ENCODE data around the gene MAN1A1. TPM values are rescaled to one million over a fixed set of nuclear protein-coding genes. Genes with fewer than 3 reads are reported as not detected.
A peak's percentile ranks its signal among the peaks of the same experiment; 100 is the strongest.
"Not testable (repeated sequence)": the region's sequence is repeated elsewhere in the genome, so short reads cannot be mapped to it uniquely, and the experiment has no call there.

Gene MAN1A1
- total and polyA plus RNA-seq, 4 donors, result 11.7 to 60.4 (median 33.7) TPM

- Histone ChIP-seq H3K4me3 (ENCODE audit: low read depth, low read length) (no peak overlapping the region), H3K27me3 (ENCODE audit: control insufficient read depth, insufficient read depth, low read length) (no peaks in the 10 kb centered on the region), H3K9me3 (ENCODE audit: control insufficient read depth, insufficient read depth, low read length) (no peaks in the 10 kb centered on the region), H3K4me1 (ENCODE audit: control insufficient read depth, insufficient read depth, low read length) (no peaks in the 10 kb centered on the region), H3K27ac (ENCODE audit: low read depth, low read length) (no peak overlapping the region), H3K36me3 (ENCODE audit: control insufficient read depth, insufficient read depth, low read length) (no peaks in the 10 kb centered on the region)
- DNase-seq (ENCODE audit: low read depth in 4 of 6, low spot score in 6 of 6), result no peak
- WGBS (ENCODE audit: insufficient coverage), result no CpG with 5 or more reads among the region's 2 CpGs
Measured at GRCh38 chr6:119299694-119300093, 49.9 kb downstream of the MAN1A1 start.

GRCh38 chr6:119297049-119297448, 52.5 kb downstream of the MAN1A1 start:
- H3K4me1 ChIP-seq (ENCODE audit: control insufficient read depth, insufficient read depth, low read length), result no peaks in the 10 kb centered on the region
- no peaks in the 10 kb centered on the region for H3K27me3 ChIP-seq (ENCODE audit: control insufficient read depth, insufficient read depth, low read length)
- no peak overlapping the region for H3K27ac ChIP-seq (ENCODE audit: low read depth, low read length)
- H3K9me3 ChIP-seq (ENCODE audit: control insufficient read depth, insufficient read depth, low read length), result no peaks in the 10 kb centered on the region
- H3K36me3 ChIP-seq (ENCODE audit: control insufficient read depth, insufficient read depth, low read length), result no peaks in the 10 kb centered on the region
- no peak for DNase-seq (ENCODE audit: low read depth in 4 of 6, low spot score in 6 of 6)
- no peak overlapping the region for H3K4me3 ChIP-seq (ENCODE audit: low read depth, low read length)

- 36% methylated on average over 3 of the region's 4 CpGs for WGBS (ENCODE audit: insufficient coverage)
- no peaks in the 10 kb centered on the region for H3K27me3 ChIP-seq (ENCODE audit: control insufficient read depth, insufficient read depth, low read length)
- H3K4me1 ChIP-seq (ENCODE audit: control insufficient read depth, insufficient read depth, low read length), result no peaks in the 10 kb centered on the region
- no peak overlapping the region for H3K4me3 ChIP-seq (ENCODE audit: low read depth, low read length)
- H3K9me3 ChIP-seq (ENCODE audit: control insufficient read depth, insufficient read depth, low read length), result no peaks in the 10 kb centered on the region
- peak in 2 of 6 donors; percentile 9 for DNase-seq (ENCODE audit: low read depth in 4 of 6, low spot score in 6 of 6)
- no peak overlapping the region for H3K27ac ChIP-seq (ENCODE audit: low read depth, low read length)
- H3K36me3 ChIP-seq (ENCODE audit: control insufficient read depth, insufficient read depth, low read length), result no peaks in the 10 kb centered on the region
Measured at GRCh38 chr6:119296036-119297035, 53.2 kb downstream of the MAN1A1 start.

GRCh38 chr6:119294984-119295383, 54.6 kb downstream of the MAN1A1 start:
- Histone ChIP-seq H3K9me3 (ENCODE audit: control insufficient read depth, insufficient read depth, low read length) (no peaks in the 10 kb centered on the region), H3K4me1 (ENCODE audit: control insufficient read depth, insufficient read depth, low read length) (no peaks in the 10 kb centered on the region), H3K4me3 (ENCODE audit: low read depth, low read length) (no peak overlapping the region), H3K27ac (ENCODE audit: low read depth, low read length) (no peak overlapping the region), H3K27me3 (ENCODE audit: control insufficient read depth, insufficient read depth, low read length) (no peaks in the 10 kb centered on the region), H3K36me3 (ENCODE audit: control insufficient read depth, insufficient read depth, low read length) (no peaks in the 10 kb centered on the region)
- WGBS (ENCODE audit: insufficient coverage), result no CpG with 5 or more reads among the region's 4 CpGs
- DNase-seq (ENCODE audit: low read depth in 4 of 6, low spot score in 6 of 6), result no peak

- H3K27me3 ChIP-seq (ENCODE audit: control insufficient read depth, insufficient read depth, low read length); DNase-seq (ENCODE audit: low read depth in 4 of 6, low spot score in 6 of 6); H3K4me3 ChIP-seq (ENCODE audit: low read depth, low read length); H3K4me1 ChIP-seq (ENCODE audit: control insufficient read depth, insufficient read depth, low read length); H3K27ac ChIP-seq (ENCODE audit: low read depth, low read length); H3K9me3 ChIP-seq (ENCODE audit: control insufficient read depth, insufficient read depth, low read length); H3K36me3 ChIP-seq (ENCODE audit: control insufficient read depth, insufficient read depth, low read length): not testable (repeated sequence)
- 100% methylated on average over 1 of the region's 3 CpGs for WGBS (ENCODE audit: insufficient coverage)
Measured at GRCh38 chr6:119291060-119291459, 58.5 kb downstream of the MAN1A1 start.

- H3K4me1 ChIP-seq (ENCODE audit: control insufficient read depth, insufficient read depth, low read length), result no peaks in the 10 kb centered on the region
- no CpG with 5 or more reads among the region's 2 CpGs for WGBS (ENCODE audit: insufficient coverage)
- no peak overlapping the region for H3K4me3 ChIP-seq (ENCODE audit: low read depth, low read length)
- DNase-seq (ENCODE audit: low read depth in 4 of 6, low spot score in 6 of 6), result no peak
- no peaks in the 10 kb centered on the region for H3K9me3 ChIP-seq (ENCODE audit: control insufficient read depth, insufficient read depth, low read length)
- H3K27me3 ChIP-seq (ENCODE audit: control insufficient read depth, insufficient read depth, low read length), result no peaks in the 10 kb centered on the region
- H3K36me3 ChIP-seq (ENCODE audit: control insufficient read depth, insufficient read depth, low read length), result no peaks in the 10 kb centered on the region
- H3K27ac ChIP-seq (ENCODE audit: low read depth, low read length), result no peak overlapping the region
Measured at GRCh38 chr6:119290306-119290705, 59.3 kb downstream of the MAN1A1 start.

GRCh38 chr6:119289651-119290050, 59.9 kb downstream of the MAN1A1 start:
- no peak overlapping the region for H3K4me3 ChIP-seq (ENCODE audit: low read depth, low read length)
- no peak overlapping the region for H3K27ac ChIP-seq (ENCODE audit: low read depth, low read length)
- no peaks in the 10 kb centered on the region for H3K27me3 ChIP-seq (ENCODE audit: control insufficient read depth, insufficient read depth, low read length)
- H3K36me3 ChIP-seq (ENCODE audit: control insufficient read depth, insufficient read depth, low read length), result no peaks in the 10 kb centered on the region
- no peak for DNase-seq (ENCODE audit: low read depth in 4 of 6, low spot score in 6 of 6)
- H3K9me3 ChIP-seq (ENCODE audit: control insufficient read depth, insufficient read depth, low read length), result no peaks in the 10 kb centered on the region
- WGBS (ENCODE audit: insufficient coverage), result 96% methylated on average over 3 of the region's 3 CpGs
- H3K4me1 ChIP-seq (ENCODE audit: control insufficient read depth, insufficient read depth, low read length), result no peaks in the 10 kb centered on the region

GRCh38 chr6:119285908-119286625, 63.5 kb downstream of the MAN1A1 start:
- no peak overlapping the region for H3K4me3 ChIP-seq (ENCODE audit: low read depth, low read length)
- 97% methylated on average over 3 of the region's 3 CpGs for WGBS (ENCODE audit: insufficient coverage)
- H3K27ac ChIP-seq (ENCODE audit: low read depth, low read length), result no peak overlapping the region
- no peaks in the 10 kb centered on the region for H3K27me3 ChIP-seq (ENCODE audit: control insufficient read depth, insufficient read depth, low read length)
- no peaks in the 10 kb centered on the region for H3K4me1 ChIP-seq (ENCODE audit: control insufficient read depth, insufficient read depth, low read length)
- H3K9me3 ChIP-seq (ENCODE audit: control insufficient read depth, insufficient read depth, low read length), result no peaks in the 10 kb centered on the region
- H3K36me3 ChIP-seq (ENCODE audit: control insufficient read depth, insufficient read depth, low read length), result no peaks in the 10 kb centered on the region
- no peak for DNase-seq (ENCODE audit: low read depth in 4 of 6, low spot score in 6 of 6)

GRCh38 chr6:119284861-119285521, 64.6 kb downstream of the MAN1A1 start:
- Histone ChIP-seq H3K9me3 (ENCODE audit: control insufficient read depth, insufficient read depth, low read length) (no peaks in the 10 kb centered on the region), H3K4me3 (ENCODE audit: low read depth, low read length) (no peak overlapping the region), H3K36me3 (ENCODE audit: control insufficient read depth, insufficient read depth, low read length) (no peaks in the 10 kb centered on the region), H3K27me3 (ENCODE audit: control insufficient read depth, insufficient read depth, low read length) (no peaks in the 10 kb centered on the region), H3K27ac (ENCODE audit: low read depth, low read length) (no peak overlapping the region), H3K4me1 (ENCODE audit: control insufficient read depth, insufficient read depth, low read length) (no peaks in the 10 kb centered on the region)
- DNase-seq (ENCODE audit: low read depth in 4 of 6, low spot score in 6 of 6), result no peak
- 100% methylated on average over 1 of the region's 4 CpGs for WGBS (ENCODE audit: insufficient coverage)

Measured in spinal cord (tissue), 10 donors.